C4-2B (cell line): ENCODE results near the gene PIP4K2C.

Source experiments
- CTCF ChIP-seq: fragments of 450-650 bp; conservative IDR thresholded peaks from 2 replicates; pipeline ENCODE4 v1.5.1; 2017; ENCODE audit warnings: mild to moderate bottlenecking
- ZFX ChIP-seq: fragments of 450-650 bp; IDR thresholded peaks from 2 replicates; pipeline ENCODE4 v1.6.1; 2017

- no peak for TF ChIP-seq CTCF
- TF ChIP-seq ZFX, result no peak
These were observed 32.4 kb downstream of the PIP4K2C start for GRCh38 chr12:57623385-57623784.
